ENCODE measurements around the gene SSUH2.
A peak's percentile ranks its signal among the peaks of the same experiment; 100 is the strongest.

SSUH2 gene

GRCh38 chr3:8606701-8607231 lies 37.8 kb downstream of the SSUH2 start:
- peaks cover 9% of the 10 kb centered on the region for H3K79me1 ChIP-seq (ENCODE audit: low read length)
- H3K4me1 ChIP-seq (ENCODE audit: control insufficient read depth in 1 of 2, insufficient read depth in 2 of 2, low read length in 2 of 2) = peaks cover 12% of the 10 kb centered on the region in 2 experiments
- no peak overlapping the region for H4K12ac ChIP-seq (ENCODE audit: low read depth, low read length)
- no peak overlapping the region for H3K4me3 ChIP-seq (ENCODE audit: low read depth, low read length)
- H3K9ac ChIP-seq (ENCODE audit: low read length) = no peak overlapping the region
- H2BK12ac ChIP-seq (ENCODE audit: low read length) = no peak overlapping the region
- H4K91ac ChIP-seq (ENCODE audit: low read depth, low read length) = peak overlapping the region; percentile 58
- H3K79me2 ChIP-seq (ENCODE audit: control insufficient read depth, insufficient read depth, low read length, poor library complexity) = no peaks in the 10 kb centered on the region
- no peak overlapping the region for H3K4ac ChIP-seq (ENCODE audit: low read depth, low read length)
- peak overlapping the region; percentile 29 for H2BK5ac ChIP-seq (ENCODE audit: low read depth, low read length, poor library complexity)
- H2AK5ac ChIP-seq (ENCODE audit: low read length) = no peak overlapping the region
- no peak overlapping the region for H3K23ac ChIP-seq (ENCODE audit: low read length)
- H3K4me2 ChIP-seq (ENCODE audit: low read length) = peak overlapping the region; percentile 33
- no CpG with 5 or more reads among the region's 7 CpGs for WGBS (ENCODE audit: extremely low coverage, insufficient coverage, insufficient read length)
- no peak overlapping the region for H2AFZ ChIP-seq (ENCODE audit: insufficient read depth, low read length, poor library complexity)
- H3K27me3 ChIP-seq (ENCODE audit: insufficient read depth, low read length) = no peaks in the 10 kb centered on the region
- no peak overlapping the region for H3K14ac ChIP-seq (ENCODE audit: low read length)
- no peak overlapping the region for H3K18ac ChIP-seq (ENCODE audit: low read length)
- H3K9me3 ChIP-seq (ENCODE audit: insufficient read depth, low read depth, low read length) = peaks cover 3% of the 10 kb centered on the region
- peak in 1 of 2 donors; percentile 51 for DNase-seq
- H3K36me3 ChIP-seq (ENCODE audit: control insufficient read depth in 1 of 2, insufficient read depth in 2 of 2, low read length in 2 of 2) = no peaks in the 10 kb centered on the region
- peak overlapping the region; percentile 65 for H3K27ac ChIP-seq (ENCODE audit: low read depth, low read length)
- H2BK120ac ChIP-seq (ENCODE audit: insufficient read depth, low read length, poor library complexity) = no peak overlapping the region
- H4K8ac ChIP-seq (ENCODE audit: low read depth, low read length) = no peak overlapping the region

GRCh38 chr3:8604988-8605387 lies 39.6 kb downstream of the SSUH2 start:
- H3K27me3 ChIP-seq (ENCODE audit: insufficient read depth, low read length) = no peaks in the 10 kb centered on the region
- H3K79me2 ChIP-seq (ENCODE audit: control insufficient read depth, insufficient read depth, low read length, poor library complexity) = no peaks in the 10 kb centered on the region
- H3K4me3 ChIP-seq (ENCODE audit: low read depth, low read length) = no peak overlapping the region
- no peak overlapping the region for H2BK120ac ChIP-seq (ENCODE audit: insufficient read depth, low read length, poor library complexity)
- no peaks in the 10 kb centered on the region for H3K9me3 ChIP-seq (ENCODE audit: insufficient read depth, low read depth, low read length)
- H3K23ac ChIP-seq (ENCODE audit: low read length) = no peak overlapping the region
- no peak overlapping the region for H2AFZ ChIP-seq (ENCODE audit: insufficient read depth, low read length, poor library complexity)
- no peak overlapping the region for H3K27ac ChIP-seq (ENCODE audit: low read depth, low read length)
- H3K79me1 ChIP-seq (ENCODE audit: low read length) = peaks cover 9% of the 10 kb centered on the region
- H2BK12ac ChIP-seq (ENCODE audit: low read length) = no peak overlapping the region
- H3K4me1 ChIP-seq (ENCODE audit: control insufficient read depth in 1 of 2, insufficient read depth in 2 of 2, low read length in 2 of 2) = peaks cover 12% of the 10 kb centered on the region in 2 experiments
- no peak for DNase-seq
- no peak overlapping the region for H4K8ac ChIP-seq (ENCODE audit: low read depth, low read length)
- WGBS (ENCODE audit: extremely low coverage, insufficient coverage, insufficient read length) = no CpG with 5 or more reads among the region's 3 CpGs
- no peak overlapping the region for H4K91ac ChIP-seq (ENCODE audit: low read depth, low read length)
- no peak overlapping the region for H4K12ac ChIP-seq (ENCODE audit: low read depth, low read length)
- no peak overlapping the region for H3K4me2 ChIP-seq (ENCODE audit: low read length)
- H3K18ac ChIP-seq (ENCODE audit: low read length) = no peak overlapping the region
- H2BK5ac ChIP-seq (ENCODE audit: low read depth, low read length, poor library complexity) = no peak overlapping the region
- no peaks in the 10 kb centered on the region for H3K36me3 ChIP-seq (ENCODE audit: control insufficient read depth in 1 of 2, insufficient read depth in 2 of 2, low read length in 2 of 2)
- H2AK5ac ChIP-seq (ENCODE audit: low read length) = no peak overlapping the region
- no peak overlapping the region for H3K9ac ChIP-seq (ENCODE audit: low read length)
- H3K14ac ChIP-seq (ENCODE audit: low read length) = no peak overlapping the region
- H3K4ac ChIP-seq (ENCODE audit: low read depth, low read length) = no peak overlapping the region

GRCh38 chr3:8604006-8604405 lies 40.6 kb downstream of the SSUH2 start:
- no peaks in the 10 kb centered on the region for H3K79me2 ChIP-seq (ENCODE audit: control insufficient read depth, insufficient read depth, low read length, poor library complexity)
- no peaks in the 10 kb centered on the region for H3K9me3 ChIP-seq (ENCODE audit: insufficient read depth, low read depth, low read length)
- WGBS (ENCODE audit: extremely low coverage, insufficient coverage, insufficient read length) = no CpG with 5 or more reads among the region's 7 CpGs
- H3K36me3 ChIP-seq (ENCODE audit: control insufficient read depth in 1 of 2, insufficient read depth in 2 of 2, low read length in 2 of 2) = no peaks in the 10 kb centered on the region
- H3K18ac ChIP-seq (ENCODE audit: low read length) = no peak overlapping the region
- no peak overlapping the region for H2AK5ac ChIP-seq (ENCODE audit: low read length)
- H4K91ac ChIP-seq (ENCODE audit: low read depth, low read length) = no peak overlapping the region
- no peak overlapping the region for H3K4me2 ChIP-seq (ENCODE audit: low read length)
- H4K12ac ChIP-seq (ENCODE audit: low read depth, low read length) = no peak overlapping the region
- no peak overlapping the region for H2BK5ac ChIP-seq (ENCODE audit: low read depth, low read length, poor library complexity)
- H3K79me1 ChIP-seq (ENCODE audit: low read length) = peaks cover 9% of the 10 kb centered on the region
- H3K4ac ChIP-seq (ENCODE audit: low read depth, low read length) = no peak overlapping the region
- no peak overlapping the region for H4K8ac ChIP-seq (ENCODE audit: low read depth, low read length)
- no peak overlapping the region for H3K4me3 ChIP-seq (ENCODE audit: low read depth, low read length)
- no peak overlapping the region for H3K23ac ChIP-seq (ENCODE audit: low read length)
- H3K4me1 ChIP-seq (ENCODE audit: control insufficient read depth in 1 of 2, insufficient read depth in 2 of 2, low read length in 2 of 2) = peaks cover 12% of the 10 kb centered on the region in 2 experiments
- no peak overlapping the region for H2BK120ac ChIP-seq (ENCODE audit: insufficient read depth, low read length, poor library complexity)
- no peak overlapping the region for H2AFZ ChIP-seq (ENCODE audit: insufficient read depth, low read length, poor library complexity)
- DNase-seq = no peak
- no peaks in the 10 kb centered on the region for H3K27me3 ChIP-seq (ENCODE audit: insufficient read depth, low read length)
- H3K27ac ChIP-seq (ENCODE audit: low read depth, low read length) = no peak overlapping the region
- no peak overlapping the region for H3K9ac ChIP-seq (ENCODE audit: low read length)
- no peak overlapping the region for H3K14ac ChIP-seq (ENCODE audit: low read length)
- H2BK12ac ChIP-seq (ENCODE audit: low read length) = no peak overlapping the region

- Histone ChIP-seq H2AFZ (ENCODE audit: insufficient read depth, low read length, poor library complexity) (no peak overlapping the region), H3K9ac (ENCODE audit: low read length) (no peak overlapping the region), H3K27ac (ENCODE audit: low read depth, low read length) (no peak overlapping the region), H4K91ac (ENCODE audit: low read depth, low read length) (no peak overlapping the region), H3K18ac (ENCODE audit: low read length) (no peak overlapping the region), H3K79me1 (ENCODE audit: low read length) (peaks cover 6% of the 10 kb centered on the region), H3K4ac (ENCODE audit: low read depth, low read length) (no peak overlapping the region), H3K14ac (ENCODE audit: low read length) (no peak overlapping the region), H3K4me3 (ENCODE audit: low read depth, low read length) (no peak overlapping the region), H3K4me2 (ENCODE audit: low read length) (no peak overlapping the region), H3K79me2 (ENCODE audit: control insufficient read depth, insufficient read depth, low read length, poor library complexity) (no peaks in the 10 kb centered on the region), H2AK5ac (ENCODE audit: low read length) (no peak overlapping the region), H3K27me3 (ENCODE audit: insufficient read depth, low read length) (no peaks in the 10 kb centered on the region), H2BK5ac (ENCODE audit: low read depth, low read length, poor library complexity) (no peak overlapping the region), H3K36me3 (ENCODE audit: control insufficient read depth in 1 of 2, insufficient read depth in 2 of 2, low read length in 2 of 2) (no peaks in the 10 kb centered on the region), H3K9me3 (ENCODE audit: insufficient read depth, low read depth, low read length) (no peaks in the 10 kb centered on the region), H4K8ac (ENCODE audit: low read depth, low read length) (no peak overlapping the region), H2BK120ac (ENCODE audit: insufficient read depth, low read length, poor library complexity) (no peak overlapping the region), H2BK12ac (ENCODE audit: low read length) (no peak overlapping the region), H3K4me1 (ENCODE audit: control insufficient read depth in 1 of 2, insufficient read depth in 2 of 2, low read length in 2 of 2) (peaks cover 12% of the 10 kb centered on the region in 2 experiments), H4K12ac (ENCODE audit: low read depth, low read length) (no peak overlapping the region), H3K23ac (ENCODE audit: low read length) (no peak overlapping the region)
- peak in 1 of 2 donors; percentile 43 for DNase-seq
- WGBS (ENCODE audit: extremely low coverage, insufficient coverage, insufficient read length) = no CpG with 5 or more reads among the region's 9 CpGs
Observed at GRCh38 chr3:8603115-8603710, 41.4 kb downstream of the SSUH2 start.
